Stimulated activated CD4-positive, alpha-beta T cell treated with anti-CD3 and anti-CD28 coated beads, TNF-alpha, amount 100 ng/mL, for 1 hour (primary cell): ENCODE data around the gene GPR6.

ENCODE experiments used
- DNase-seq, 3 donors: peaks; one replicate each; pipeline ENCODE4 v3.0.0-alpha.2; 2020; ENCODE audit warnings: low read depth in 3 of 3, low spot score in 1 of 3

The GPR6 gene

GRCh38 chr6:109998159-109998785, 20.2 kb downstream of the GPR6 start:
- DNase-seq = no peak

GRCh38 chr6:109999740-110000139, 21.6 kb downstream of the GPR6 start:
- no peak for DNase-seq

- no peak for DNase-seq
Measured at GRCh38 chr6:110002676-110003075, 24.6 kb downstream of the GPR6 start.

GRCh38 chr6:110013386-110013785, 35.3 kb downstream of the GPR6 start:
- DNase-seq = no peak

GRCh38 chr6:110015206-110015605, 37.1 kb downstream of the GPR6 start:
- DNase-seq = no peak

- no peak for DNase-seq
Measured at GRCh38 chr6:110017306-110017705, 39.2 kb downstream of the GPR6 start.

- no peak for DNase-seq
Measured at GRCh38 chr6:110017946-110018345, 39.8 kb downstream of the GPR6 start.

- no peak for DNase-seq
Measured at GRCh38 chr6:110018486-110018885, 40.4 kb downstream of the GPR6 start.

GRCh38 chr6:110020888-110021287, 42.8 kb downstream of the GPR6 start:
- no peak for DNase-seq

- no peak for DNase-seq
Measured at GRCh38 chr6:110029144-110029543, 51.0 kb downstream of the GPR6 start.
